Measurements from ENCODE around the gene HSPA1L. TPM values are rescaled to one million over a fixed set of nuclear protein-coding genes. Genes with fewer than 3 reads are reported as not detected.

Gene HSPA1L
- total RNA-seq, 1 donor from 2014 or later: 0.46 TPM

- no peaks in the 10 kb centered on the region for H3K27me3 ChIP-seq (ENCODE audit: control insufficient read depth, insufficient read depth, low read length)
- H3K36me3 ChIP-seq (ENCODE audit: control insufficient read depth, insufficient read depth, low read length): no peaks in the 10 kb centered on the region
- no peak for DNase-seq (ENCODE audit: low read depth)
- H3K4me3 ChIP-seq (ENCODE audit: low read depth, low read length): no peak overlapping the region
- no peak for TF ChIP-seq CTCF (IDR thresholded peaks at IDR 0.05; ENCODE audit: insufficient read depth, low read length, poor library complexity, severe bottlenecking)
Measured at GRCh38 chr6:31764198-31764597, 50.9 kb downstream of the HSPA1L start.

GRCh38 chr6:31763619-31763940 is 51.5 kb downstream of the HSPA1L start:
- no peak for DNase-seq (ENCODE audit: low read depth)
- TF ChIP-seq CTCF (IDR thresholded peaks at IDR 0.05; ENCODE audit: insufficient read depth, low read length, poor library complexity, severe bottlenecking): no peak
- Histone ChIP-seq H3K36me3 (ENCODE audit: control insufficient read depth, insufficient read depth, low read length) (no peaks in the 10 kb centered on the region), H3K27me3 (ENCODE audit: control insufficient read depth, insufficient read depth, low read length) (no peaks in the 10 kb centered on the region), H3K4me3 (ENCODE audit: low read depth, low read length) (no peak overlapping the region)

- TF ChIP-seq CTCF (IDR thresholded peaks at IDR 0.05; ENCODE audit: insufficient read depth, low read length, poor library complexity, severe bottlenecking): no peak
- Histone ChIP-seq H3K27me3 (ENCODE audit: control insufficient read depth, insufficient read depth, low read length) (no peaks in the 10 kb centered on the region), H3K4me3 (ENCODE audit: low read depth, low read length) (no peak overlapping the region), H3K36me3 (ENCODE audit: control insufficient read depth, insufficient read depth, low read length) (no peaks in the 10 kb centered on the region)
- DNase-seq (ENCODE audit: low read depth): no peak
Measured at GRCh38 chr6:31762878-31763618, 52.0 kb downstream of the HSPA1L start.

- Histone ChIP-seq H3K27me3 (ENCODE audit: control insufficient read depth, insufficient read depth, low read length) (no peaks in the 10 kb centered on the region), H3K4me3 (ENCODE audit: low read depth, low read length) (no peak within 1 kb of the TSS), H3K36me3 (ENCODE audit: control insufficient read depth, insufficient read depth, low read length) (no peaks in the 10 kb centered on the region)
- no peak for TF ChIP-seq CTCF (IDR thresholded peaks at IDR 0.05; ENCODE audit: insufficient read depth, low read length, poor library complexity, severe bottlenecking)
- DNase-seq (ENCODE audit: low read depth): no peak
Measured at GRCh38 chr6:31762356-31762755, 52.7 kb downstream of the HSPA1L start, which contains the start of gene SAPCD1. Gene SAPCD1, plus strand, starts transcription at chr6:31762656. Its CDS starts 399 bp downstream, at chr6:31763055.

GRCh38 chr6:31761343-31761742 is 53.7 kb downstream of the HSPA1L start:
- Histone ChIP-seq H3K36me3 (ENCODE audit: control insufficient read depth, insufficient read depth, low read length) (no peaks in the 10 kb centered on the region), H3K4me3 (ENCODE audit: low read depth, low read length) (no peak overlapping the region), H3K27me3 (ENCODE audit: control insufficient read depth, insufficient read depth, low read length) (no peaks in the 10 kb centered on the region)
- no peak for DNase-seq (ENCODE audit: low read depth)
- TF ChIP-seq CTCF (IDR thresholded peaks at IDR 0.05; ENCODE audit: insufficient read depth, low read length, poor library complexity, severe bottlenecking): no peak

- DNase-seq (ENCODE audit: low read depth): no peak
- TF ChIP-seq CTCF (IDR thresholded peaks at IDR 0.05; ENCODE audit: insufficient read depth, low read length, poor library complexity, severe bottlenecking): no peak
- Histone ChIP-seq H3K4me3 (ENCODE audit: low read depth, low read length) (no peak overlapping the region), H3K36me3 (ENCODE audit: control insufficient read depth, insufficient read depth, low read length) (no peaks in the 10 kb centered on the region), H3K27me3 (ENCODE audit: control insufficient read depth, insufficient read depth, low read length) (no peaks in the 10 kb centered on the region)
Measured at GRCh38 chr6:31760790-31761189, 54.3 kb downstream of the HSPA1L start.
